NCI-H526 (cell line): ENCODE results near the gene SELE.

Experiments
- DNase-seq, 2 experiments: peaks; one replicate each; lab custom pipeline; 2025; lab: John Stamatoyannopoulos, UW

Gene SELE

GRCh38 chr1:169682071-169682470 lies 51.8 kb downstream of the SELE start:
- no peak for DNase-seq

GRCh38 chr1:169681140-169681539 lies 52.7 kb downstream of the SELE start:
- DNase-seq = no peak

GRCh38 chr1:169680377-169681019 lies 53.4 kb downstream of the SELE start:
- DNase-seq = no peak

GRCh38 chr1:169679692-169680091 lies 54.2 kb downstream of the SELE start:
- DNase-seq = no peak

- DNase-seq = no peak
Observed at GRCh38 chr1:169676001-169676400, 57.9 kb downstream of the SELE start.
